Measurements from ENCODE around the gene TRIP13. TPM values are rescaled to one million over a fixed set of nuclear protein-coding genes. Genes with fewer than 3 reads are reported as not detected.

The TRIP13 gene
- total RNA-seq, 2 experiments from 2014 or later, result 26.6 to 28.8 TPM

DNA sequence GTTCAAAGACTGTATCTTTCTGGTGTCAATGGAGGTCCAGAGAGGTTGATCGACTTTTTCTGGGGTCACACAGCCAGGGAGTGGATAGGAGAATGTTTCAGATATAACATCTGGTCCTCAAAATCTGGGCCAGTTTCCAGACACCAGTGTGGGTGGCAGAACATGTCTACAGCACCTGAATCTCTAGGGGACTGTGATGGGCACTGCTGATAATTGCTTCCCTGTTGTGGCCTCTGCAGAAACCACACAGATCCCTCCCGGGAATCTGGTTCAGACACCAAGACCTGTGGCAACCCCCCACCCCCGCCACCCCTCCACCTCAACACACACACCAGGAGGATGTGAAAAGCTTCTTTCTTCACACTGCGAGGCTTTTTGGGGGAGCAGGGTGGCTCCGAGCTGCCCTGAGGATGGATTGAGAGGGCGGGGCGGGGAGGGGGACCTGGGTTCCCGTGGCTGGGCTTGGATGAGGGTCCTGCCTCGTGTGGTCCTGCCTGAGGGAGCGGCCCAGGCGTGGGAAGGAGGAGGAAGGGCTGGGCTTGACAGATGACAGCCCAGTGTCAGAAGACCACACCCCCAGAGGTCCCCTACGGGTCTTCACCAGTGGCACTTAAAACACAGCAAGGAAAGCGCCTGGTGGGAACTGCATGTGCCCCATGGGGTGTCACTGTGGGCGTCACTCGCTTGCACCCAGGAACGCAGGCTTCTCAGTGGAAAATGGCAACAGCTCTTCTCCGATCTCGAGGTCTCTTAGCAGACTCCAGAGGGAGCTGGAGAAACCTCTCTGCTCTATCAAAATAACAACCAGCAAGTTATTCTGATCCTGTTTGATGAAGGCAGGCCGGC lies 55.2 kb downstream of the TRIP13 start:
- POLR2A ChIA-PET, result interaction anchor here (1.1 kb wide), 1 partner anchor 9 kb away, joined by 3 read pairs; no protein-coding TSS in a partner anchor

DNA sequence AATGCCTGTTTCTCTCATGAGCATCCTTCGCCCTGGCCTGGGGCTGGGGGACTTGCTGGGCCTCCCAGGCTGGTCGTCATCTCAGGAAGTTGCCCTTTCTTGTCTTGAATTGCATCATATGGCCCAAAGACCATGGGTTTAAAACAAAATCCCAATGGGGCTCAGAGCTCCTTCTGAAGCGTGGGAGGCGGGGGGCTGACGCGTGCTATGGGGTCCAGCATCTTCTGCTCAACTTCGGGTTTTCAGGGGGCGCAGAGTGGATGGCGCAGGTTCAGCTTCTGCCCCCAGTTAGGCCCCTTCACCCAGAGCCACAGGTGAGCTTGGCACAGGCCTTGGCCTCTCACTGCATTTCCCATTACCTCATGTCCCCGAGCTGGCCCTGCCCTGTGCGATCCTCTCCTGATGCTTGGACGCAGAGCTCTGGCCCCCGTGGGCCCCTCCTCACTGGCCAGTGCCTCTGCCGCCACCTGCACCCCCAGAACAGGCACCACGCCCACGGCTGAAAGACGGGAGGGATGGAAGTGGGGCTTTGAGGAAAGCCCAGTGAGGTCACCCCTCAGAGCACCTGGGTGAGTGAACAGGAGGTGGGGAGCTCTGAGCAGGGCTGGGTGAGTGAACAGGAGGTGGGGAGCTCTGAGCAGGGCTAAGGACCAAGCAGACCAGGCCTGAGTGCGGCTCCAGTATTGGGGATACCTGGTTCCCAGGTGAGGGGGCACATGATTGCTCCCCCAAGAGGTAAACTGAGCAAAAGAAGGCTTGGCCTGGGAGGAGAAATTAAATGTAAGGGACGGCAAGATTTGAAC lies 56.0 kb downstream of the TRIP13 start:
- Mint-ChIP-seq H3K27me3 (peaks cover 50% of the 10 kb centered on the region), H3K4me3 (no peak overlapping the region)

More for the DNA sequence above, 55.2 kb downstream of the TRIP13 start:
- Mint-ChIP-seq H3K4me3 (no peak overlapping the region), H3K4me1 (no peaks in the 10 kb centered on the region), H3K36me3 (ENCODE audit: low read depth) (no peaks in the 10 kb centered on the region), H3K9me3 (no peaks in the 10 kb centered on the region), H3K27me3 (peaks cover 49% of the 10 kb centered on the region), H3K27ac (no peak overlapping the region)
- no peak for DNase-seq
- CTCF ChIA-PET, result interaction anchor here (0.5 to 0.9 kb wide), 2 partner anchors 17 to 23 kb away, joined by 4 to 5 read pairs; no protein-coding TSS in a partner anchor

DNA sequence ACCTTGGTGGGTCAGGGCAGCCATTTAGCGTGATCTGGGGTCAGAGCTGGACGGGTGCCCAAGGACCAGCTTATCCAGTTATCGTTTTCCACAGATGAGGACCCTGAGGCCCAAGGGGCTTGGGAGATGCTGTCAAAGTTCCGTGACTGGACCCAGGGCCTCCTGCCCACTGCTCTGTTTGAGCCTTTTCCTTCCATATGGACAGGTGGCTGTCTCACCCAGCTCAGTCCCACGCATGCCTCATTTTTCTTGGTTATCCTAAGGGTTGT lies 56.5 kb downstream of the TRIP13 start:
- H3K4me1 Mint-ChIP-seq, result no peaks in the 10 kb centered on the region
- H3K27ac Mint-ChIP-seq, result no peak overlapping the region
- peaks cover 51% of the 10 kb centered on the region for H3K27me3 Mint-ChIP-seq
- H3K9me3 Mint-ChIP-seq, result no peaks in the 10 kb centered on the region
- POLR2A ChIA-PET, result interaction anchor here (1.1 kb wide), 1 partner anchor 8 kb away, joined by 3 read pairs; no protein-coding TSS in a partner anchor
- no peak overlapping the region for H3K4me3 Mint-ChIP-seq
- DNase-seq, result no peak
- CTCF ChIA-PET, result interaction anchor here (1.0 to 1.3 kb wide), 3 partner anchors 14 to 189 kb away, joined by 3 to 4 read pairs (median 3); no protein-coding TSS in a partner anchor
- H3K36me3 Mint-ChIP-seq (ENCODE audit: low read depth), result no peaks in the 10 kb centered on the region

More for the DNA sequence above, 56.0 kb downstream of the TRIP13 start:
- DNase-seq, result no peak
- H3K27ac Mint-ChIP-seq, result no peak overlapping the region
- no peaks in the 10 kb centered on the region for H3K9me3 Mint-ChIP-seq
- H3K36me3 Mint-ChIP-seq (ENCODE audit: low read depth), result no peaks in the 10 kb centered on the region
- ChIA-PET POLR2A (interaction anchor here (1.1 kb wide), 1 partner anchor 8 kb away, joined by 3 read pairs; no protein-coding TSS in a partner anchor), CTCF (interaction anchor here (0.9 to 1.2 kb wide), 2 partner anchors 18 to 190 kb away, joined by 4 read pairs; no protein-coding TSS in a partner anchor)
- H3K4me1 Mint-ChIP-seq, result no peaks in the 10 kb centered on the region

DNA sequence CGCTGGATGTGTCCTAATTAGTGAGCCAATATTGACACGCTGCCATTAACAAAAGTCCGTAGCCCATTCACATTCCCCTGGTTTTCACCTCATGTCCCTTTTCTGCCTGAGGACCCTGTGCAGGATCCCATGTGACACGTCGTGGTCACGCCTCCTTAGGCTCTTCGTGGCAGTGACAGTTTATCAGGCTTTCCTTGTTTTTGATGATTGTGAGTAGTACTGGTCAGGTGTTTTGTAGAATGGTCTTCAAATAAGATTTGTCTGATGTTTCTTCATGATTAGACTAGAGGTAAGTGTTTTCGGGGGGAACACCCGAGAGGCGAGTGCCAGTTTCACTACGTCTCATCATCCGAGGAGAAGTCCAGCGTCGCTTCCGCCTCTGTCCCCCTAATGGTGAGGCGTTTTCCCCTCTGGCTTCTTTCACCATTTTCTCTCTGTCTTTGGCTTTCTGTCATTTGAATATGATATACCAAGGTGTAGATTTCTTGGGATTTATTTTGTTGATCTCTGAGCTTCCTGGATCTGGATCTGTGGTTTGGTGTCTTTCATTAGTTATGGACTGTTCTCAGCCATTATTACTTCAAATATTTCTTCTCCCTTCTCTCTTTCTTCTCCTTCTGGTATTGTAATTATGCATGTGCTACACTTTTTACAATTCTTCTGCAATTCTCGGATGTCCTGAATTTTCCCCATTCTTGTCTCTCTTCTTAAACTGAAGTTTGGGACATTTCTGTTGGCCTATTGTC lies 57.3 kb downstream of the TRIP13 start:
- H3K27me3 Mint-ChIP-seq, result peaks cover 46% of the 10 kb centered on the region
- DNase-seq, result no peak
- H3K9me3 Mint-ChIP-seq, result no peaks in the 10 kb centered on the region
- ChIA-PET CTCF (interaction anchor here (0.5 to 1.3 kb wide), 4 partner anchors 14 to 221 kb away, joined by 3 to 4 read pairs (median 3); no protein-coding TSS in a partner anchor), POLR2A (no interaction called here)
- no peak overlapping the region for H3K4me3 Mint-ChIP-seq
- peaks cover under 1% of the 10 kb centered on the region for H3K4me1 Mint-ChIP-seq
- H3K27ac Mint-ChIP-seq, result no peak overlapping the region
- no peaks in the 10 kb centered on the region for H3K36me3 Mint-ChIP-seq (ENCODE audit: low read depth)

DNA sequence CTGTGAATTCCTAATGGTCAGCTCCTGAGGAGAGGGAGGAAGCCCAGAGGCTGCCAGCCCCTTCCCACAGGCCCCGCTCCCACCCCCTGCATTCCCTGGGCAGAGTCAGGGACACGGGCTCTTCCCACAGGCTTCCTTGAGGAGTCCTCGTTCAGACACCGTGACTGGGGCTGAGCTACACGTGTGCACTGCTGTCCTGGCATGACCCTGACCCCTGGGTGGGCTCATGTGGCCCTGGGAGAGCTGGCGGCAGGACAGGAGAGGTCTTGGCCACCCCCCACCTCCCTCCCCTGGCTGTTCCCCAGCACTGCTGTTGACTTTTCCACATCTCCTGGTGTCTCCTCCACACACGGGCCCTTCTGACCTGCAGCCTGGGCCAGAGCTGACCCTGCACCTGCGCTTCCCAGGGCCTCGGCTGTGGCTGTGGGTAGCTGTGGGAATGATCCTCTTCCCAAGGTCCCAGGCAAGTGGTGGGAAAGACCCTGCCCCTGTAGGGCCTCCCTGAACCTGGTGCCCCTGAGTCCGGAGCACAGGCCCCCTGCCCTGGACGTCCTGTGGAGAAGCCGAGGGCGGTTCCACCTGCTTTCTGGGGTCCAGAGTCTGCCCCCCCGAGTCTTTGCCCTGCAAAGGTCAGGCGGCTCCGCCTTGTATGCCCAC lies 59.4 kb downstream of the TRIP13 start:
- POLR2A ChIA-PET, result no interaction called here
- no peaks in the 10 kb centered on the region for H3K9me3 Mint-ChIP-seq
- peaks cover 47% of the 10 kb centered on the region for H3K27me3 Mint-ChIP-seq
- CTCF ChIA-PET, result no interaction called here
- DNase-seq, result no peak
- H3K4me1 Mint-ChIP-seq, result peaks cover 19% of the 10 kb centered on the region
- no peaks in the 10 kb centered on the region for H3K36me3 Mint-ChIP-seq (ENCODE audit: low read depth)
- H3K4me3 Mint-ChIP-seq, result no peak overlapping the region
- no peak overlapping the region for H3K27ac Mint-ChIP-seq

DNA sequence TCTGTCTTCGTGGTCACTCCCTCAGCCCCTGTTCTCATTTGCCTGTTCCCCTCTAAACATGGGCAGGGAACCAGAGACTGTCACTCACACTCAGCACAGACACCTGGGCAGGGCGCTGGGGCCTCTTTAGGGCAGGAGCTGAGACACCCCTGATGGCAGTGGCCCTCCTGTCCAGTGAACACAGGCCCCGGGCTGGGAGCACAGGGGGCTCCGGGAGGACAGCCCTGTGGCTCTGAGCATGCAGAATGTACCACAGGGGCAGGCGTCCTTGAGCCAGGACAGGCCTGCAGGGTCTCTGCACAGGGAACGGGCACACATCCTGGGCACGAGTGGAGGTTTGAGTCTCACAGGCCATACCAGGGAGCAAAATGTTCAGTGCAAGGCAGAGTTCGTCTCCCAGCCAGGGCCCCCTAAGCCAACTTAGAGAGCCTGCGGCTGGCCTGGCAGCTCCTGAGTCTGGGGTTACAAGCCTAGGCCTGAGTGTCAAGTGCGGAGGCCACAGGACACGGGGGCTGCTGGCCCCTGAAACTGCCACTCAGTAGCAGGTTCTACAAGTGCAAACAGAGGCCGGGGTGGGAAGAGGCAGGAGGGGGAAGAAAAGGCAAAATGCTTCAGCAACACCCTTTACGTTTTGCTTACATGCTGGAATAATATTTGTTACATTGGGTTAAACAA lies 60.0 kb downstream of the TRIP13 start:
- Mint-ChIP-seq H3K4me1 (peaks cover 26% of the 10 kb centered on the region), H3K27me3 (peaks cover 40% of the 10 kb centered on the region), H3K27ac (no peak overlapping the region), H3K4me3 (no peak overlapping the region), H3K9me3 (no peaks in the 10 kb centered on the region), H3K36me3 (ENCODE audit: low read depth) (no peaks in the 10 kb centered on the region)
- no peak for DNase-seq
- ChIA-PET POLR2A (no interaction called here), CTCF (no interaction called here)

DNA sequence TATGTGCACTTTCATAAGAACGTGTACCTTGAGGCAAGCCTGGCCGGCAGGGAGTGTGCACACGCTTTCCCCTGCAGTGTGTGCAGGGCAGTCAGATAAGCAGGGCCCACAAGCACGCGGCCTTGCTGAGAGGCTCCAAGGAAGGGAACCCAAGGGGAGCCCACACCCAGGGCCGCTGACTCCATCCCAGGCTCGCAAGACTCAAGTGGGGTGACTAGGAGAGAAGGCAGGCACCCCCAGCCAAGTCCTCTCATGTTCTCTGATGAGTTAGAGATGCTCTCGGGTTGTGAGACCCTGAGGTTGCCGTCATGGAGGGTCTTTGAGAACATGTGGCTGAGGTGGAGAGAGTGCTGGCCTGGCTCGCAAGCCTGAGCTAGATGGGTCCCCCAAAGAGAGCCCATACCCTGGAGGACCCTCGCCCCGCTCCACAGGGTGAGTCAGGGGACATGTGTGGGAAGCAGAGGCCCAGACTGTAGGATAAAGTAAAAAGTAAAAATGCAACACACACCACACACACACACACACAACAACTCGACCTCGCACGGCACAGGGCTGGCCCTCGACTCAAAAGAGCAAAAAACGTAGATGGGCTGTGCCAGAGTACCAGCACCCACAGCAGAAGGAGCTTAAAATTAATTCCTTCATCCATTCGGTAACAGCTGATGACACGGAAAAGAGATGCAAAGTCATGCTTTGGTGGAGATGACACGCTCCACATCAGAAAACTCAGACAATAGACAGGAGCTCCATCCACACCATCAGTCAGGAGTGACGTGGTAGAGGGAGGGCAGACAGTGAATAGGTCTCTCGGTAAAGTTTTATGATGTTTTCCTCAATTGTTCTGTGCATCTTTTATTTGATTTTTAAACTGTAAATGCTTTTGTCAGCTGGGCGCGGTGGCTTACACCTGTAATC lies 61.1 kb downstream of the TRIP13 start:
- no peak for DNase-seq
- Mint-ChIP-seq H3K9me3 (no peaks in the 10 kb centered on the region), H3K4me1 (peaks cover 30% of the 10 kb centered on the region), H3K27me3 (peaks cover 38% of the 10 kb centered on the region), H3K4me3 (no peak overlapping the region), H3K27ac (no peak overlapping the region), H3K36me3 (ENCODE audit: low read depth) (no peaks in the 10 kb centered on the region)
- ChIA-PET CTCF (no interaction called here), POLR2A (no interaction called here)

DNA sequence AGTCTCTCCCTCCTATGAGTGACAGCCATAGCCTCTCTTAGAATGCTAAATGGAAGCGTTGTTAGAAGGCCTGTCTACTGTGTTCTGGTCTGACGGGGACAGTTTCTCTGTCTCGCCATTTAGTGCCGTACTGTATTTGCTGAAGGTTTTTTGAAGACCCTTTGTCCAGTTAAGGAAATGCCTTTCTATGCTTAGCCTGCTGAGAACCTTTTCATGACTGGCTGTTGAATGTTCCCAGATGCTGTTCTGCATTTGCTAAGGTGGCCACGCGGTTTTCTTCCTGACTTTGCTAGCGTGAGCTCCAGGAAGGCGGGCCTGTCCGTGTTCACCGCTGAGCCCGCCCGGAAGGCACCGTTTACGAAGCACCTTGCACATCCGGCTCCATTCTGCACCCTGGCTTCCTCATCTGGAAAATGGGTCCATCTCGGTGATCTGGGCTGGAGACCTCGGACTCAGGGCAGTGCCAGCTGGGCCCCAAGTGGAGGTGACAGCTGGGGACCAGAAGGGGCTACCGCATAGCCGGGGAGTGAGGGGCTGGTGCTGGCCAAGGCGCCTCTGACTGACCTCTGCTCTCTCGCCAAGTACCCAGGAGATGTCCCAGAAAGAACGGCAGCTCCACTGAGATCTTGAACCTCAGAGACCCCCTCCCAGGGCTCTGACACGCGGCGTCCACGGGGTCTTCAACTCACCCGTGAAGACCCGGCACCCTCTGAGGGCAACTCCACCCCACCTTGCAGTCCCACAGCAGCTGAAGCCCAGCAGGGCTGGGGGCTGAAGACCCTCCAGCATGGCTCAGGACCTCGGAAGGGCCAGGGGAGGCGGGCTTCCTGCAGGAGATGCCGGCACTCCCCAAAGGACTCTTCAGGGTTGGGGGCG lies 63.4 kb downstream of the TRIP13 start:
- no peak for DNase-seq
- Mint-ChIP-seq H3K27me3 (peaks cover 31% of the 10 kb centered on the region), H3K36me3 (ENCODE audit: low read depth) (no peaks in the 10 kb centered on the region), H3K4me3 (no peak overlapping the region), H3K4me1 (peaks cover 39% of the 10 kb centered on the region), H3K27ac (no peak overlapping the region), H3K9me3 (no peaks in the 10 kb centered on the region)
- ChIA-PET CTCF (no interaction called here), POLR2A (interaction anchor here (1.0 to 1.4 kb wide), 3 partner anchors 7 to 53 kb away, joined by 3 read pairs; partner anchors contain the start of gene NKD2)

DNA sequence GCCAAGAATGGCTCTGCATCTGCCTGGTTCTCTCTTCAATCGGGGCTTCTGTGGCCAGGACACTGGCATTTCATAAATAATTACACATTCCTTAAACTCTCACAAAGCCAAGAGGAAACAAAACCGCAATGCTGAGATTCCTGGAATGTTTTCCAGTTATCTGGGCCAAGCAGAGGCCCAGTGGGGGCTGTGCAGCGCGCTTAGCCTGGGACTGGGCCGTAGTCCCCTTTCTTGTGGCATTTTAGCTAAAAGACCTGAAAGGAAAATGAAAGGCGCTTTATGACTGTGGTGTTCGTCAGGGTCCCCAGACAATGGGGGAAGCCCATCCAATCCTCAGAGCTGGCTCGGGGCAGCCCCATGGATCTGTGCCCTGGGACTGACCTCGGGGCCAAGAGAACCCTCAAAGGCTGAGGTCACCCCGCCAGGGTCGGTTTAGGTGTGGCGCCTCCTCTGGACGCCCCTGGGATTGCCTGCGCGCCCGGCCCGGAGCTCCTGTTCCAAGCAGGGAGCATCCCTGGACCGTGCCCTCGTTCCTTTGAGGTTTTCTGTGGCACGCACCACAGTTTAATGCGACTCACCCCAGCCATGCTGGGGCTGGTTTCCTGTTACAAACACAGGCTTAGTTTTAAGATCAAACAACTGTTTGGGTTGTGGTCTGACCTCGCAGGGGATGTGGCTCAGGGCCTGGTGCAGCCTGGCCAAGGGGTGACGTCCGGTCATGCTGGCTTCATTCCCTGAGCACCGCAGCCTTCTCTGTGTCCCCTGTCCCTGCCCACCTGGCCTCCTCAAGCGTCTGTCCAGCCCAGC lies 64.5 kb downstream of the TRIP13 start:
- Mint-ChIP-seq H3K4me3 (no peak overlapping the region), H3K9me3 (no peaks in the 10 kb centered on the region), H3K36me3 (ENCODE audit: low read depth) (no peaks in the 10 kb centered on the region), H3K27ac (no peak overlapping the region), H3K4me1 (peaks cover 40% of the 10 kb centered on the region), H3K27me3 (peaks cover 27% of the 10 kb centered on the region)
- ChIA-PET CTCF (interaction anchor here (1.1 kb wide), 1 partner anchor 176 kb away, joined by 3 read pairs; no protein-coding TSS in a partner anchor), POLR2A (interaction anchor here (0.8 to 1.4 kb wide), 5 partner anchors 9 to 52 kb away, joined by 3 to 4 read pairs (median 3); partner anchors contain the start of gene NKD2)
- DNase-seq, result peak; percentile 76
